ES-I3 (cell line): ENCODE data around the gene PAF1.

Experiments
- H3K36me3 ChIP-seq: 2 replicates; pipeline ENCODE4 v1.6.1; 2013; ENCODE audit warnings: mild to moderate bottlenecking, low read length, control low read depth, moderate library complexity; ENCODE audit not compliant: insufficient read depth
- H3K4me1 ChIP-seq: 2 replicates; pipeline ENCODE4 v1.6.1; 2013; ENCODE audit warnings: mild to moderate bottlenecking, control low read depth, low read length; ENCODE audit not compliant: insufficient read depth
- H3K9ac ChIP-seq: 2 replicates; pipeline ENCODE4 v1.6.1; 2013; ENCODE audit warnings: low read depth, mild to moderate bottlenecking, low read length, moderate library complexity
- H3K9me3 ChIP-seq: 2 replicates; pipeline ENCODE4 v1.6.1; 2013; ENCODE audit warnings: mild to moderate bottlenecking, low read length, moderate library complexity; ENCODE audit not compliant: control insufficient read depth, insufficient read depth

The PAF1 gene

DNA sequence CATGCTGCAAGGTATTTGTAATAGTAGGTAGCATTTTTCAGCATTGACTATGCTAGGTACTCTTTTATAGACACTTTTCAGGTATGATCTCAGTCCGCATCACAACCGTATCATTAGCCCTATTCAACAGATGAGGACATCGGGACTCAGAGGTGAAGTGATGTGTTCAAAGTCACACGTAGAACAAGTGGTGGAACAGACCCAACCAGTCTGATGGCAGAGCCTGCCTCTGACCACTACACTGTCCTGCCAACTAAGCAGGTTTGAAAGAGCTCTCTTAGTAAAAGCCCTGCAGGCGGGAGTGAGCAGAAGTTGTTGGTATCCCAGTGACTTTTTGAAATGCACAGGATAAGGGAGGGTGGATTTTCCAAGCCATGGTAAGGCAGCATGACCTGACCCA is 20.2 kb downstream of the PAF1 start:
- Histone ChIP-seq H3K9ac (no peak overlapping the region), H3K36me3 (peaks cover 8% of the 10 kb centered on the region; the same call in 1 of the 2 replicates), H3K9me3 (no peaks in the 10 kb centered on the region), H3K4me1 (no peaks in the 10 kb centered on the region)

GRCh38 chr19:39369200-39369599 is 21.7 kb downstream of the PAF1 start:
- peaks cover 8% of the 10 kb centered on the region for H3K36me3 ChIP-seq
- H3K4me1 ChIP-seq: no peaks in the 10 kb centered on the region
- H3K9ac ChIP-seq: no peak overlapping the region
- H3K9me3 ChIP-seq: no peaks in the 10 kb centered on the region

DNA sequence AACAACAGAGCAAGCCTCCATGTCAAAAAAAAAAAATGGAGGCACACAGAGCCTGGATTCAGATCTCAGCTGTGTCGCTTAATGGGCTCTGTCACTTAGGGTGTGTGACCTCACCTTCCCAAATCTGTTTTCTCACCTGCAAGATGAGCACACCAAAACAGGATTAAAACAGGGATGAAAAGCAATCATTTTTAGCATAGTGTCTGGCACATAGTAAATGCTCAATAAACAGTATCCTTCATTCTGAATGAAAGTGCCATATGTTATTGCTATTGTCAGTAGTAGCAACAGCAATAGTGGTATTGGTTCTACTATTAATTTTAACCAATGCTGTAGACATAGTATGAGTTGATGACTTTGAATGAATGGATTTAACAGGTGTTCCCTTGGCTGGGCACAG is 25.4 kb downstream of the PAF1 start:
- H3K4me1 ChIP-seq: no peaks in the 10 kb centered on the region
- H3K9me3 ChIP-seq: no peaks in the 10 kb centered on the region
- H3K36me3 ChIP-seq: peaks cover 10% of the 10 kb centered on the region
- no peak overlapping the region for H3K9ac ChIP-seq

GRCh38 chr19:39363901-39364457 is 26.9 kb downstream of the PAF1 start:
- Histone ChIP-seq H3K9me3 (no peaks in the 10 kb centered on the region), H3K4me1 (no peaks in the 10 kb centered on the region), H3K36me3 (peaks cover 12% of the 10 kb centered on the region), H3K9ac (no peak overlapping the region)

DNA sequence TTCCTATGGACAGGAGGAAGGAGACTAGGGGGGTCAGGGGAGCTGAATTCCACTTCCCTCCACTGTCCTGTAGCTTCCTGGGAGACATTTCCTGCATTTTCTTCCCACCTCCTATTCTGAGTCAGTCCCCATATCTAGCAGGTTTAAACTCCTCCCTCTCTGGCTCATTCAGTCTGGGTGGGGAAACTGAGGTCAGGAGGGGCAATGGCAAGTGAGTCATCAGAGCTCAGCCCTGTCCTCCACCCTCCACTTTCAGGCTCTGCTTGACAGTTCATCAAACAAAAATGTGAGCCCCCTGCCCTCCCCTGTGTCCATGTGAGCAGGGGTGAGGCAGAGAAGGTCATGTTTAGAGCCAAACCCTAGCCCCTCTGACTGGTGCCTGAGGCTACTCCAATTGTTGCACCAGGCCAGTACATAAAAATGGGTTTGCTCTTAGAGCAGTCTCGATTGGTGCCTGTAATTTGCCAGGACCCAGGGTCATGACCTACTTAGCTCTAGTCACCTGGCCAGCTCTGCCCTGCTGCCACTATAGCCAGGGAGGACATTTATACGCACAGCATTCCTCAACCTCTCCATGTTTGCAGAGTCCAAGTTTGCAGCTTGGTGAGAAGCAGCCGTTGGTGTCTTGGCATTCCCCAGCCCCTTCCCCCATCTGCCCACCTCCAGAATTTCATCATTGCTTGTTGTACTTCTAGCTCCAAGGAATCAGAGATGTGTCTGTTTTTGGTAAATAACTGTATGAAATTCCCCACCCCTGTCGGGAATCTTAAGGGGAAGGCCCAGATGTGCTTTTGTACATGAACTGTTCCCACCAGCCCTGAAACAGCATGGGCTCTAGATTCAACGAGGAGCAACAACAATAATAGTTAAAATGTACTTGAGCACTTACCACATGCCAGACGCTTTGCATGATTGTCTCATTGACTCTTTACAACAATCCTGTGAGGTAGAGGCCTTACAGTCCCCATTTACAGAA is 27.9 kb downstream of the PAF1 start:
- Histone ChIP-seq H3K9me3 (no peaks in the 10 kb centered on the region), H3K36me3 (peaks cover 12% of the 10 kb centered on the region), H3K9ac (no peak overlapping the region), H3K4me1 (no peaks in the 10 kb centered on the region)

- no peaks in the 10 kb centered on the region for H3K4me1 ChIP-seq
- no peak overlapping the region for H3K9ac ChIP-seq
- no peaks in the 10 kb centered on the region for H3K9me3 ChIP-seq
- H3K36me3 ChIP-seq: peaks cover 29% of the 10 kb centered on the region
These were observed 30.3 kb downstream of the PAF1 start for GRCh38 chr19:39360599-39360998.

- peaks cover 40% of the 10 kb centered on the region for H3K36me3 ChIP-seq
These were observed 31.9 kb downstream of the PAF1 start for GRCh38 chr19:39359026-39359425.

DNA sequence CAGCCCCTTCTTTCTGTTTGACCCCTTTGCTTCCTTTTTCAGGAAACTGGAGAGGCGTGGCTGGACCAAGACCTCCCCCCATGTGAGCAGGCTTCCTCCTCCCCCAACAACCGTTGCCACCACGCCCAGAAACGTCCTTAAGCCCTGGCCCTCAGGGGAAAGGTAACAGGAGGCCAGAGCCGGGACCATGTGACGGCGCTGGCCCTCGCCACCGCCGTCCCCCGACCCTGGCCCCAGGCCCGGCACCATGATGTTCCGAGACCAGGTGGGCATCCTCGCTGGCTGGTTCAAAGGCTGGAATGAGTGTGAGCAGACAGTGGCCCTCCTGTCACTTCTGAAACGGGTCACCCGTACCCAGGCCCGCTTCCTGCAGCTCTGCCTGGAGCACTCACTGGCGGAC is 34.3 kb downstream of the PAF1 start:
- Histone ChIP-seq H3K4me1 (no peaks in the 10 kb centered on the region), H3K9ac (no peak overlapping the region), H3K36me3 (peaks cover 41% of the 10 kb centered on the region), H3K9me3 (no peaks in the 10 kb centered on the region)

More at GRCh38 chr19:39359026-39359425, 31.9 kb downstream of the PAF1 start:
- no peaks in the 10 kb centered on the region for H3K9me3 ChIP-seq
- H3K9ac ChIP-seq: no peak overlapping the region
- no peaks in the 10 kb centered on the region for H3K4me1 ChIP-seq

GRCh38 chr19:39356073-39356472 is 34.8 kb downstream of the PAF1 start:
- H3K4me1 ChIP-seq: no peaks in the 10 kb centered on the region
- H3K9ac ChIP-seq: no peak overlapping the region
- no peaks in the 10 kb centered on the region for H3K9me3 ChIP-seq
- peaks cover 41% of the 10 kb centered on the region for H3K36me3 ChIP-seq

- peaks cover 36% of the 10 kb centered on the region for H3K36me3 ChIP-seq
- H3K9ac ChIP-seq: no peak overlapping the region
- no peaks in the 10 kb centered on the region for H3K4me1 ChIP-seq
- no peaks in the 10 kb centered on the region for H3K9me3 ChIP-seq
These were observed 35.7 kb downstream of the PAF1 start for GRCh38 chr19:39355253-39355652.

DNA sequence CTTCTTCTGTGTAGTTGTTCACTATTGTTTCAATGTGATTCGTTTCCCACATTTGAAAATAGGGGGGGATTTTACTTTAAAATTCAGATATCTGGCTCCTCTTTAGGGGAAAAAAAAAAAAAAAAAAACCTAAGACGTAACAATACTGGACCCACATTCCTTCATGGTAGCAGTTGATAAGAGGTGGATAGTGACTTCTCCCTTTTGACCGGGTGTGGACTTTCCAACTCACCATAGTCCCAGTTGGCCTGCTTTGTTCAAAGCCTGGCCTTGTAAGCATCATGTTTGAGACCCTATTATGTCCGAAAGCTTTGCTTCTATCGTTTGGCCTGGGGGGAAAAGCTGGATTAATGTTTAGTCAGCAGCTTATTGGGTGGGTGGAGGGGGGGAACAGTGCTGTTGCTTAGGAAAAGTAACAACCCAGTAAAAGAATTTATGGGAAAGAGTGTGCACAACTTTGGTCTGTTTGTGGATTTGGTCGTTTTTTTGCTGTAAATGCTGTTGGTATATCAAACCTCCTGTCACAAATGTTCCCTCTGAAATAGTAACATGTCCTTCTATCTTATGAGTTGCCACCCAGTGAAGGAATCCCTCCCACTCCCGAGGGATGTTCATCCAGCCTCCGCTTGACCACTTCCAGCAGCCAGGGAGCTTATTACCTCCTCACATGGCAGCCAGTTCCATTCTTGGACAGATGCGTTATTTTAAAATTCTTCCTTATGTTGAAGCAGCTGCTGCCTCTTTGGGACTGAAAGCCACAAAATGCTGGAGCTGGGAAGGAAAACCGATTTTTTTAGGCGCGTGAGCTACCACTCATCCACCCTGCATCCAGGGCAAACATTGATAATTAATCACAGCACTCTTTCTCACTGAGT is 38.3 kb downstream of the PAF1 start:
- H3K9me3 ChIP-seq: no peaks in the 10 kb centered on the region
- H3K9ac ChIP-seq: no peak overlapping the region
- no peaks in the 10 kb centered on the region for H3K4me1 ChIP-seq
- peaks cover 38% of the 10 kb centered on the region for H3K36me3 ChIP-seq

DNA sequence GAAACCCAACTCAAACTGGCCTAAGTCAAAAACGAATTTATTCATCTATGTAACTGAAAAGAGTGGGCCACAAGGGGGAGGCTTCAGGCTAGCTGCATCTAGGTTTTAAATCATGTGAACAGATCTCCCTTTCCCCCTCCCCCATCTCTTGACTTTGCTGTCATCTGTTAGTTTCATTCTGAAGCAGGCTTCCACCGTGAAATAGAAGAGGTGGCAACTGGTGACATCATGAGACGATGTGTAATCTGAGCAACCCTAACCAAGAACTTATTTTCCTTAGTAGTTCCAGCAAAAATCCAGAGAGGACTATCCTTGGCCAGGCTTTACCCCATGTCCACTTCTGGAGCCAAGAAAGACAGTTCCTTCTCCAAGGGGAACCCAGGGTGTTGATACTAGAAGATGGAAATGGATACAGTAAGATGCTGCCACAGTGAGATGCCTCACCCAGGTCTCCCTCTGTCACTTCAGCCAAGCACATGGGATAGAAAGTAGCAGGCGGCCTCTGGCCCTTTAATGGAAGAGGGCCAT is 39.3 kb downstream of the PAF1 start:
- H3K9ac ChIP-seq: no peak overlapping the region
- H3K36me3 ChIP-seq: peaks cover 29% of the 10 kb centered on the region
- H3K4me1 ChIP-seq: no peaks in the 10 kb centered on the region
- H3K9me3 ChIP-seq: no peaks in the 10 kb centered on the region

DNA sequence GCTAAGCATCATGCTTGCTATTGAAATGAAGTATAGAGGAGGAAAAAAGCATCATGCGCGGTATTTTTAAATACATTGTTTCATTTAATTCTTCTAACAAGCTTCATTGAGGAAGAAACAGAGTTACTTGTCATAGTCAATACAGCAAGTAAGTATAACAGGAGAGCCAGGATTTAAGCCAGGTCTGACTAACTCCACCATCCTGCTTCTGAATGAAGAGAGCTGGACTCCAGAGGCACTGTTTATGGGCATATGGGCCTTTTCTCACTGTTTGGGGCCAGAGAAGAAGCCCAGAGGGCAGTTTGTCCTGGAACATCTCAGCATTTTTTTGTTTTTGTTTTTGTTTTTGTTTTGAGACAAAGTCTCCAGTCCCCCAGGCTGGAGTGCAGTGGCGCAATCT is 40.8 kb downstream of the PAF1 start:
- no peak overlapping the region for H3K9ac ChIP-seq
- no peaks in the 10 kb centered on the region for H3K4me1 ChIP-seq
- H3K36me3 ChIP-seq: peaks cover 20% of the 10 kb centered on the region

GRCh38 chr19:39349326-39349725 is 41.6 kb downstream of the PAF1 start:
- Histone ChIP-seq H3K4me1 (no peaks in the 10 kb centered on the region), H3K9ac (no peak overlapping the region), H3K36me3 (peaks cover 15% of the 10 kb centered on the region), H3K9me3 (no peaks in the 10 kb centered on the region)

More for the DNA sequence above, 40.8 kb downstream of the PAF1 start:
- no peaks in the 10 kb centered on the region for H3K9me3 ChIP-seq
